ENCODE measurements around the gene SP2.
A peak's percentile ranks its signal among the peaks of the same experiment; 100 is the strongest.

The SP2 gene

GRCh38 chr17:47848198-47848513 lies 47.9 kb upstream of the SP2 start:
- TF ChIP-seq EZH2phosphoT487 (IDR thresholded peaks at IDR 0.05; ENCODE audit: low read depth) (no peak), CTCF (IDR thresholded peaks at IDR 0.05; ENCODE audit: low read depth, low read length) (no peak)
- Histone ChIP-seq H3K4me2 (ENCODE audit: low read length) (no peak overlapping the region), H3K79me2 (ENCODE audit: low read length) (peaks cover 10% of the 10 kb centered on the region; the same call in 1 of the 2 replicates), H4K20me1 (ENCODE audit: insufficient read depth, low read length) (no peaks in the 10 kb centered on the region), H3K4me1 (ENCODE audit: low read length) (peaks cover 44% of the 10 kb centered on the region), H3K27ac (ENCODE audit: low read length) (no peak overlapping the region), H2AFZ (ENCODE audit: low read depth, low read length) (no peak overlapping the region), H3K9me3 (ENCODE audit: insufficient read depth, low read length) (no peaks in the 10 kb centered on the region), H3K9ac (ENCODE audit: low read length) (no peak overlapping the region), H3K4me3 (ENCODE audit: low read length) (no peak overlapping the region), H3K27me3 (ENCODE audit: low read depth, low read length) (peaks cover 18% of the 10 kb centered on the region), H3K36me3 (replicated peaks; ENCODE audit: low read depth, low read length) (no peaks in the 10 kb centered on the region)

GRCh38 chr17:47850373-47850691 lies 45.7 kb upstream of the SP2 start:
- peak overlapping the region; percentile 63 for H3K9ac ChIP-seq (ENCODE audit: low read length)
- peak overlapping the region; percentile 73 for H3K4me3 ChIP-seq (ENCODE audit: low read length)
- H3K79me2 ChIP-seq (ENCODE audit: low read length), result peaks cover 10% of the 10 kb centered on the region; the same call in 1 of the 2 replicates

GRCh38 chr17:47850692-47851573 lies 45.1 kb upstream of the SP2 start, which contains the start of gene SP6:
Gene SP6 (minus strand): TSS chr17:47851163. CDS start chr17:47848429, 2,734 bp downstream.
- Histone ChIP-seq H4K20me1 (ENCODE audit: insufficient read depth, low read length) (no peaks in the 10 kb centered on the region), H3K9ac (ENCODE audit: low read length) (peak within 1 kb of the TSS; percentile 63), H3K79me2 (ENCODE audit: low read length) (peaks cover 10% of the 10 kb centered on the region; the same call in 1 of the 2 replicates), H3K4me3 (ENCODE audit: low read length) (peak within 1 kb of the TSS; percentile 73), H3K4me2 (ENCODE audit: low read length) (peak within 1 kb of the TSS; percentile 94), H3K36me3 (replicated peaks; ENCODE audit: low read depth, low read length) (no peaks in the 10 kb centered on the region), H3K27me3 (ENCODE audit: low read depth, low read length) (peaks cover 43% of the 10 kb centered on the region), H3K4me1 (ENCODE audit: low read length) (peaks cover 20% of the 10 kb centered on the region), H3K9me3 (ENCODE audit: insufficient read depth, low read length) (no peaks in the 10 kb centered on the region), H2AFZ (ENCODE audit: low read depth, low read length) (peak within 1 kb of the TSS; percentile 16; the same call in 1 of the 2 replicates), H3K27ac (ENCODE audit: low read length) (no peak within 1 kb of the TSS)
- TF ChIP-seq EZH2phosphoT487 (IDR thresholded peaks at IDR 0.05; ENCODE audit: low read depth) (no peak), CTCF (IDR thresholded peaks at IDR 0.05; ENCODE audit: low read depth, low read length) (no peak)

More at GRCh38 chr17:47850373-47850691, 45.7 kb upstream of the SP2 start:
- TF ChIP-seq EZH2phosphoT487 (IDR thresholded peaks at IDR 0.05; ENCODE audit: low read depth) (no peak), CTCF (IDR thresholded peaks at IDR 0.05; ENCODE audit: low read depth, low read length) (no peak)
- Histone ChIP-seq H3K27me3 (ENCODE audit: low read depth, low read length) (peaks cover 39% of the 10 kb centered on the region), H4K20me1 (ENCODE audit: insufficient read depth, low read length) (no peaks in the 10 kb centered on the region), H3K36me3 (replicated peaks; ENCODE audit: low read depth, low read length) (no peaks in the 10 kb centered on the region), H3K4me1 (ENCODE audit: low read length) (peaks cover 22% of the 10 kb centered on the region), H3K4me2 (ENCODE audit: low read length) (peak overlapping the region; percentile 94), H3K27ac (ENCODE audit: low read length) (no peak overlapping the region), H2AFZ (ENCODE audit: low read depth, low read length) (no peak overlapping the region), H3K9me3 (ENCODE audit: insufficient read depth, low read length) (no peaks in the 10 kb centered on the region)

GRCh38 chr17:47851764-47852112 lies 44.3 kb upstream of the SP2 start:
- Histone ChIP-seq H3K27me3 (ENCODE audit: low read depth, low read length) (peaks cover 46% of the 10 kb centered on the region), H3K9me3 (ENCODE audit: insufficient read depth, low read length) (no peaks in the 10 kb centered on the region), H3K27ac (ENCODE audit: low read length) (no peak overlapping the region), H3K9ac (ENCODE audit: low read length) (peak overlapping the region; percentile 45), H3K4me2 (ENCODE audit: low read length) (peak overlapping the region; percentile 94), H3K36me3 (replicated peaks; ENCODE audit: low read depth, low read length) (no peaks in the 10 kb centered on the region), H3K79me2 (ENCODE audit: low read length) (peaks cover 10% of the 10 kb centered on the region; the same call in 1 of the 2 replicates), H4K20me1 (ENCODE audit: insufficient read depth, low read length) (no peaks in the 10 kb centered on the region), H3K4me3 (ENCODE audit: low read length) (peak overlapping the region; percentile 73), H2AFZ (ENCODE audit: low read depth, low read length) (peak overlapping the region; percentile 16; the same call in 1 of the 2 replicates), H3K4me1 (ENCODE audit: low read length) (peaks cover 28% of the 10 kb centered on the region)
- TF ChIP-seq CTCF (IDR thresholded peaks at IDR 0.05; ENCODE audit: low read depth, low read length) (no peak), EZH2phosphoT487 (IDR thresholded peaks at IDR 0.05; ENCODE audit: low read depth) (0 out of 2 replicates have a peak, but pooled peaks have one; percentile 2)

Data from OCI-LY3 (cell line).